NK-92 (cell line): ENCODE measurements around the gene MAB21L1.

Experiments
- DNase-seq: peaks from one replicate; lab custom pipeline; 2025; ENCODE audit not compliant: unreplicated experiment; lab: John Stamatoyannopoulos, UW

MAB21L1 gene

DNA sequence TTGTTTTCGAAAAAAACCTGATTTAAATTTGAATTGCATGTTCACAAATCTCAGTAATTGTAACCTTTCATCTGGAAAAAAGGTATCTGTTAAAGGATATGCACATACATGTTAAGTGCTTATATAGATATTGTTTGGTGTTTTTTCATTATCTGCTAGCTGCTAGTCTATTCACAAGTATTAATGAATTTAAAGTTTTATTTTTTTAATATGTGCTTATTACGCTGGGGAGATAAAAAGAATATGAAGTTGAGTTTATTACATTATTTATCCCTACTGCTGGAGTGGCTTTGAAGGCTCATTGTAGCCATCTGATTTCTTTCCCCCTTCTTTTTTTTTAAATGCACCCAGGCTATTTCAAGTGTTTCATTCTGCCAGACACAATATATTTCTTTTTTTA is 3.9 kb upstream of the MAB21L1 start:
- no peak for DNase-seq

GRCh38 chr13:35479706-35480105 is 3.2 kb upstream of the MAB21L1 start:
- no peak for DNase-seq

- DNase-seq, result no peak
Observed at GRCh38 chr13:35479038-35479492, 2.6 kb upstream of the MAB21L1 start.

DNA sequence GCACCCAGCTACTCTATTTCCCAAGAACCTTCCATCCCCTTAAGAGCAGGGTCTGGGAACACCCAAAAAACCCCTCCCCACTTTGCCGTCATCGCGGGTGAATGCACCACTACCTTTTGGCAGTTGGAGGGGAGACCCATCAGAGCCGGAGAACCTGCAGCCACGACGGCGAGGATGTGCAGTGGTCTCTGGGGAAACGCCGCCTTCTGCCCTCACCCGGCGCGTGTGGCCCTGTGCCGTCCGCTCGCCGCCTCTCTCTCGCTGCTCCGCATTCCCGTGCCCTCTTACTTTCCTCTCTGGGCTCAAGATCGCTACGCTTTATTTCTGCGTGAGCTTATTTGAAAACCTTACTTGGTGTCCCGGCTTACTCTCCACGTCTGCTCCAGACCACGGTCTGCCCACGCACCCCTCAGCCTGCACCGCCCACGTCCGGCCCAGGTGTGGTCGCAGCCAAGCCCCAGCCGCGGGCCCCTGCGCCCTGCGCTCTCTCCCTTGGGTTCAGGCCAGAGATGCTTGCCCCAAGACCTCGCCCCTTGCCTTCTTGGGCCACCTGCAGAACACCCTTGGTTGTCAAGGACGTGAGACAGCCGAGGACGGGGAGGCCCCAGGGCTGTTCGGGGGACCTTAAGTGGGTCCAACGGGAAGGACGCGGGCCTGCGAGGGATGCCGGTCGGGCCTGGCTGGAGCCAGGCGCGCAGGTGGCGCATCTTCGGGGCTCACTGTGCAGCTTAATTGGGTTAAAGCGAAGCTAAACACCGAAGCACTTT is 2.0 kb upstream of the MAB21L1 start:
- no peak for DNase-seq

GRCh38 chr13:35477386-35477946 is 977 bp upstream of the MAB21L1 start:
- DNase-seq, result no peak

GRCh38 chr13:35475212-35475959 is 1.1 kb downstream of the MAB21L1 start:
- no peak for DNase-seq

GRCh38 chr13:35474496-35475211 is 1.8 kb downstream of the MAB21L1 start:
- DNase-seq, result no peak

DNA sequence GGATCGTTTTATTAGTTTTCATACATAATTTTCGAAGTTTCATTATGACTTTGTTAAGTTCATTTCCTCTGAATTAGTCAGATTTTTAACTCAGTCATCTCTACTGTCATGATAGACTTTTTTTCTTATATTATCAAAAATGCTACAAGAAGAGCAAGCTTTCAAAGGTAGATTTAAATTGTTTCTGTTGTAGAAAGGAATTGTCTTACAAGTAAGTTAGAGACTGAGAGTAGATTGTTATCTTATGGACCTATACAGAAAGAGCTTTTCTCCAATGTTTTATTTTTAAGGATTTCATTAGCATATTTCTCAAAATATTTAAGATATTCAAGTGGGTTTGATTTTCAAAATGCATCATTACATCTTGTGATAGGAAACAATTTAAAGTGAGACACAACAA is 2.7 kb downstream of the MAB21L1 start:
- no peak for DNase-seq

- no peak for DNase-seq
Observed at GRCh38 chr13:35473206-35473775, 3.2 kb downstream of the MAB21L1 start.

DNA sequence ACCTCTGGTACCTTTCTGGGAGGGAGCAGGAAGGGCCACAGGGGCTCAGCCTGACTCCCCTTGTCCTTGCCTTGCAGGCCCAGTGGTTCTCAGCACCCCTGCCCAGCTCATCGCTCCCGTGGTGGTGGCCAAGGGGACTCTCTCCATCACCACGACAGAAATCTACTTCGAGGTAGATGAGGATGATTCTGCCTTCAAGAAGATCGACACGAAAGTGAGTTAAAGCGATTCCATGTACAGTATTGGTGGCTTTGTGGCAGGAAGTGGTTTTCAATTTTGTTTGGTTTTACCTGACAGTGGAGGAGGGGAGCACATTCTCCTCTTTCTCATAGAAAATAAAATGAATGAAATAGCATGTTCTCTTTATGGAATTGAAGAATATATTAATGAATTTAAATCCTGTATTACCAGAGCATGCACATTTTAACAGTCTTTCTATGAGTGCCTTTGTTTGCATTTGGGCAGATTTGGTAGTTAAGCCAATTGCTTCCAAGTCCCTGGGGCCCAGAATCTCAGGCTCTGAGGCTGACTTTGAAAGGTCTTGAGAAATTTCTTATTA is 4.1 kb downstream of the MAB21L1 start:
- no peak for DNase-seq

GRCh38 chr13:35471706-35472322 is 4.7 kb downstream of the MAB21L1 start:
- no peak for DNase-seq

DNA sequence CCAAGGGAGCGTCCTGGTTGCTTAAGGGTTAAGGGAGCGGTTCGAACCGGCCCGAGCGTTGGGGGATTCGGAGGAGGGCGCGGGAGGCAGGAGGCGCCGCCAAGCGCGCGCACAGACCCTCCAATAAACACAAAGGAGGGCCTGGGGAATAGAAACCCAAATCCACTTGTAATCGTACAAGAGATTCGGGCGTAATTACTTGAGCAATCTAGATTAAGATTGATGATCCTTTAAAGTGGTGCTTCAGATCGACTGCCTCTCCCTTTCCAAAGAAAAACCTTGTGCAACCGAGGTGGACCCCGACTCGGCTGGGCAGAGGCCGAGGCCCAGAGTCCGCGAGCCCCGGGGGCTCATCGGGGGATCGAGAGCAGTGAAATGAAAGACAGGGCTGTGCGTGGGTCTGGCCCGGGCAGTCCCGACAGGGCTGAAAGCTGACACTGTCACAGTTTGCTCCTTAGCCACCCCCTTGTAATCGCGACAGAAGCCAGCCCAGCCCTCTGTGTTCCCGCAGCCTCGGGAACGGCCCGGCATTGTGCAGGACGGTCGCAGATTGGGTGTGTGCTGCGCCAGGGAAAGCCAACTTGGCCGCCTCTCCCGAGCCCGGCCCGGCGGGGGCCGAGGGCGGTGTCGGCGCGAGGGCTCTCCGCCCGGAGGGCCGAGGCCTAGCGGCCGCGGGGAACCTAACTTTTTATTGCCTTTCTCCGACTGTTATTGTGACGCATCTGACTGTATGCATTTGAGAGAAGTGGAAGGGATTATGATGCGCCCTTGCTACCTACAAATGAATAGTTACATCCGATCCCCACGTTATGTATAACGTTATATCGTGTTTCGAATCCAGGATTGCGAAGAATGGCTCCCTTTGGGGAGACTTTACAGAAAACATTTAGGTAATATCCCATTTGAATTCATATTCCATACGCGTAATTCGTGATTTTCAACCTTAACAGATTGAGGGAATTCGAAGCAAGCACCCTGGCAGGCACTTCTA is 5.5 kb downstream of the MAB21L1 start:
- no peak for DNase-seq

GRCh38 chr13:35469806-35470525 is 6.5 kb downstream of the MAB21L1 start:
- DNase-seq, result no peak

DNA sequence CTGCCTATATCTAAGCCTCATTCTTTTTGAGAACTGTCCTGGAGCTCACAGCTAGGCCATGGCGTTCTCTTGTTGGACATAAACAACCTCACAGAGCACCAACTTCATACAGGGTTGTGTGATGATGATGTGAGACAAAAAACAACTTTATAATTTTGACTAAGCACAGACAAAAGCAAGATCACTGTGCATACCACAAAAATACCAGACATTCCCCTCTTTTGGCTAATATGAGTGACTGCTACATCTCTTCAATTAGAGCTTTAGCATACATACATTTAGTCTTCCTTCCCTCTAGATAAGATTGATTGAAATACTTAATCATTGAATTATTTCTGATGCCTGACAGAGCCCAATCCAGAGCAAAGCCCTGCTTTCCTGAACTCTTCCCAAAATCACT is 8.3 kb downstream of the MAB21L1 start:
- DNase-seq, result no peak

DNA sequence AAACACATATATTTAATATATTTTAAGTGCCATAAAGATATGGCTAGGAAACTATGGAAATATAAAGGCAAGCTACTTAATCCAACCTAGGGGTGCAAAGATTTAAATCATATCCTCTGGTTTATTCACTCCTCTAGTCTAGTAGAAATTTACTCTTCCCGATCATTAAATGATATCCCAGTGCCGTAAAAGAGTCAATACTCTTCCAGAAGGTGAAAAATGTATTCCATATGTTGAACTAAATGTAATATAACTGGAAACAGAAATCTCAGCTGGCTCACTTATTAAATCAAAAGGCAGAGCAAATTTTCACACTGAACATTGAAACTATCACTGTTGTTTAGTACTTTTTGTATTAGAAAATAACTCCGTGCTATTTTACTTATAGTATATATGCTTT is 11.1 kb downstream of the MAB21L1 start:
- DNase-seq, result no peak

GRCh38 chr13:35460061-35460460 is 16.4 kb downstream of the MAB21L1 start:
- DNase-seq, result no peak

- no peak for DNase-seq
Observed at GRCh38 chr13:35457258-35457657, 19.2 kb downstream of the MAB21L1 start.

DNA sequence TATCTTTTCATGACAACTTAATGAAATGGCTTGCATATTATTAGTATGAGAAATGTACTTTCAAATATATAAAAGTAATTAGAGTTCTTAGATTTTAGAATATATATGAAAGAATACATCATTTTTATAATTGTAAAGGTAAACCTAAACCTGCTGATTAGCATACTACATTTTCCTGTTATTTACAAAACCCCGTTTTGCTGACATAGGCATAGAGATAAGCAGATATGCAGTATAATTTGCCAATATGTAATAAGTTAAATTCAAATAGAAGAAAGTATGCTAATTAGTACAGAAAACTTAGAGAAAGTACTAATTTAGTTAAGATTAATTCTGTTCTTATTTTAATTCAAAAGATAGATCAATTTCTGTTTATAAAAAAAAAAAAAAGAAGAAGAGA is 21.5 kb downstream of the MAB21L1 start:
- no peak for DNase-seq

GRCh38 chr13:35449821-35450220 is 26.7 kb downstream of the MAB21L1 start:
- DNase-seq, result no peak
